Measurements from ENCODE around the gene C3orf18. TPM values are rescaled to one million over a fixed set of nuclear protein-coding genes. Genes with fewer than 3 reads are reported as not detected.

Gene C3orf18
- total RNA-seq, 4 donors from 2014 or later: 12.6 to 27.4 (median 15.4) TPM

DNA sequence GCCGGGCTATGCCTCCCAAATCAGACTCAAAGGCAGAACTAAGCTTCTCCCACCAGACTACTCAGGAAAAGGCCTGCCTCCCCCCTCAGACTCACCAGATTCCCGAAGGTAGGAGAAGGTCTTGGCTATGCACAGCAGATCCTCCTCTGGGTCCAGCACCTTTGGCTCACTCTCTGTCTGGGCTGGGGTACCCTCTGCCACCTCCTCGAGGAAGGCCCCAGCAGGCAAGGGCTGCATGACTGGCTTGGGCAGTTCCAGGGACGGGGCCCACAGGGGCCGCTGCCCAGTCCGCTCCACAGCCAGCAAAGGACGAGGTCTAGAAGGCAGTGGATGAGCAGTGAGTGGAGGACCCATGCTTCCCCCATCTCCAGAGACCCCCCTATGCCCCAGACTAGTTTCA lies 40.7 kb upstream of the C3orf18 start:
- TF ChIP-seq, protein P1, sequence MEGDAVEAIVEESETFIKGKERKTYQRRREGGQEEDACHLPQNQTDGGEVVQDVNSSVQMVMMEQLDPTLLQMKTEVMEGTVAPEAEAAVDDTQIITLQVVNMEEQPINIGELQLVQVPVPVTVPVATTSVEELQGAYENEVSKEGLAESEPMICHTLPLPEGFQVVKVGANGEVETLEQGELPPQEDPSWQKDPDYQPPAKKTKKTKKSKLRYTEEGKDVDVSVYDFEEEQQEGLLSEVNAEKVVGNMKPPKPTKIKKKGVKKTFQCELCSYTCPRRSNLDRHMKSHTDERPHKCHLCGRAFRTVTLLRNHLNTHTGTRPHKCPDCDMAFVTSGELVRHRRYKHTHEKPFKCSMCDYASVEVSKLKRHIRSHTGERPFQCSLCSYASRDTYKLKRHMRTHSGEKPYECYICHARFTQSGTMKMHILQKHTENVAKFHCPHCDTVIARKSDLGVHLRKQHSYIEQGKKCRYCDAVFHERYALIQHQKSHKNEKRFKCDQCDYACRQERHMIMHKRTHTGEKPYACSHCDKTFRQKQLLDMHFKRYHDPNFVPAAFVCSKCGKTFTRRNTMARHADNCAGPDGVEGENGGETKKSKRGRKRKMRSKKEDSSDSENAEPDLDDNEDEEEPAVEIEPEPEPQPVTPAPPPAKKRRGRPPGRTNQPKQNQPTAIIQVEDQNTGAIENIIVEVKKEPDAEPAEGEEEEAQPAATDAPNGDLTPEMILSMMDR (IDR thresholded peaks at IDR 0.05 in 4 of 5, conservative IDR thresholded peaks at IDR 0.05 in 1 of 5): no peak
- TF ChIP-seq POLR2A (IDR thresholded peaks at IDR 0.05): no peak
- in situ Hi-C loops (cut with MboI; ENCODE audit: low sequenced_read_pairs in 4 of 4): loop anchor here in 1 of 4 donors (25.0 kb wide), 1 partner anchor 779 kb away; the partner anchor contains the start of genes MANF and RBM15B
- Histone ChIP-seq H3K4me3 (peak overlapping the region in 2 of 4 donors; percentile 65 to 89), H3K27me3 (no peaks in the 10 kb centered on the region), H3K4me1 (peaks cover 79 to 89% of the 10 kb centered on the region in 2 donors), H3K36me3 (peaks cover 4 to 28% of the 10 kb centered on the region in 2 donors), H3K9me3 (no peaks in the 10 kb centered on the region), H3K27ac (peak overlapping the region; percentile 95 to 99 (median 96))
- ATAC-seq (no peak), DNase-seq (no peak)
- intact Hi-C loops (cut with DNase I; ENCODE audit: low total_unique reads): no loop called here

DNA sequence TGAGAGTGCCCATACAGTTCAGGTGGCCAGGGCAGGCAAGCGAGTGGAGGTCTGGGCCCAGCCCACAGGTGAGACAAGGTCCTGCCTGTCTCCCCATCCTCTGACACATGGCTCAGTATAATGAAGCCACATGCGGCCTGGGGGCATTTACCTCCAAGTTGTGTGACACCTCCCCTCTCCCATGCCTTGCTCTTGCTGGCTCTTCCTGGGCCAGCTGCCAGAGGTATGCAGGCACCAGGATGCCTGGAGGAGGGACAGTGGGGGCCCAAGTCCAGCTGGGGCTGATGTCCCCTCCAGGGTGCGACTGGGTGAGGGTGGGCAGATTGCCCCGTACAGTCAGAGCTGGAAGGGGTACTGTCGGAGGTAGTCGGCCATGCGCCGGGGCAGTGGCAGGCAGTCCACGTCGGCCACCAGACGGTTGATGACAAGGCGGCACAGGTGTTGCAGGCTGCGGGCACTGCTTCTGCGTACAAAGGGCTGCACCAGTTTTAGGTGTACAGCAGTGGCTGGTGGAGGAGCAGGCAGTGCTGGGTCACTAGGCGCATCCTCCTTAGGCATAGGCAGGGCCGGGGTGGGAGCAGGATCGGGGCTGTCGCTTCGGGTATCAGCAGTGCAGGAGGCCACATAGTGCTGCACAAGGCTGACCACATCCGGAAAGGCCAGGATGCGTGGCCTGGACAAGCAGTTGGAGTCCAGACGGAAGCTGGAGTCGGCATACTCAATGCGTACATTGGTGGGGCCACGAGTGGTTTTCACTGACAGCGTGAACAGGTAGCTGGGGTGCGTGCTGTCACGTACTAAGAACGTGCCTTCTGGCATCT lies 39.9 kb upstream of the C3orf18 start:
- intact Hi-C loops (cut with DNase I; ENCODE audit: low total_unique reads): no loop called here
- in situ Hi-C loops (cut with MboI; ENCODE audit: low sequenced_read_pairs in 4 of 4): loop anchor here in 1 of 4 donors (25.0 kb wide), 1 partner anchor 780 kb away; the partner anchor contains the start of genes MANF and RBM15B
- TF ChIP-seq, protein P1 (IDR thresholded peaks at IDR 0.05 in 4 of 5, conservative IDR thresholded peaks at IDR 0.05 in 1 of 5): no peak
- peak; percentile 24 to 39 for TF ChIP-seq POLR2A (IDR thresholded peaks at IDR 0.05)
- no peak for ATAC-seq
- Histone ChIP-seq H3K27me3 (no peaks in the 10 kb centered on the region), H3K4me3 (peak overlapping the region in 2 of 4 donors; percentile 65 to 89), H3K4me1 (peaks cover 81 to 89% of the 10 kb centered on the region in 2 donors), H3K9me3 (no peaks in the 10 kb centered on the region), H3K36me3 (peaks cover 4 to 28% of the 10 kb centered on the region in 2 donors), H3K27ac (peak overlapping the region; percentile 95 to 99 (median 96))
- no peak for DNase-seq

DNA sequence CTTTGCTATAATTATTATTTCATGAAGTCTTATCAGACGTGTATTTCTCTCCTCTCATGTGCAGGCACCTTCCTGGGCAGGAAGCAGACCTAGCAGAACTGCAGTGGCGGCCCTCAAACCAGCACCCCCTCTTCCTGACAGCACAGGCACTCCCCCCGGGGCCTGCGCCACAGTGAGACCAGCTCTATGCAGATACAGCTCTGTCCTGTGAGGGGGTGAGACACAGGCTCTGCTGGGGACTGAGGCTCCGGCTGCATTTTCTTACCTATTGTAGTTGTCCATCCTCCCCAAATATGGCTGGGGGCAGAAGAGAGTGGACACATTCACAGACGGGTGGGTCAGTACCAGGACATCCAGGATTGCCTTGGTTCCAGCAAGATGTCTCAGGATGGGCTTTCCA lies 39.0 kb upstream of the C3orf18 start:
- Histone ChIP-seq H3K4me3 (peak overlapping the region in 2 of 4 donors; percentile 65 to 89), H3K9me3 (no peaks in the 10 kb centered on the region), H3K27ac (peak overlapping the region; percentile 95 to 99 (median 96)), H3K4me1 (peaks cover 86 to 96% of the 10 kb centered on the region in 2 donors), H3K27me3 (no peaks in the 10 kb centered on the region), H3K36me3 (peaks cover 4 to 28% of the 10 kb centered on the region in 2 donors)
- intact Hi-C loops (cut with DNase I; ENCODE audit: low total_unique reads): no loop called here
- ATAC-seq (no peak), DNase-seq (no peak)
- in situ Hi-C loops (cut with MboI; ENCODE audit: low sequenced_read_pairs in 4 of 4): loop anchor here in 1 of 4 donors (25.0 kb wide), 1 partner anchor 781 kb away; the partner anchor contains the start of genes MANF and RBM15B
- TF ChIP-seq, protein P1 (IDR thresholded peaks at IDR 0.05 in 4 of 5, conservative IDR thresholded peaks at IDR 0.05 in 1 of 5): no peak
- no peak for TF ChIP-seq POLR2A (IDR thresholded peaks at IDR 0.05)

DNA sequence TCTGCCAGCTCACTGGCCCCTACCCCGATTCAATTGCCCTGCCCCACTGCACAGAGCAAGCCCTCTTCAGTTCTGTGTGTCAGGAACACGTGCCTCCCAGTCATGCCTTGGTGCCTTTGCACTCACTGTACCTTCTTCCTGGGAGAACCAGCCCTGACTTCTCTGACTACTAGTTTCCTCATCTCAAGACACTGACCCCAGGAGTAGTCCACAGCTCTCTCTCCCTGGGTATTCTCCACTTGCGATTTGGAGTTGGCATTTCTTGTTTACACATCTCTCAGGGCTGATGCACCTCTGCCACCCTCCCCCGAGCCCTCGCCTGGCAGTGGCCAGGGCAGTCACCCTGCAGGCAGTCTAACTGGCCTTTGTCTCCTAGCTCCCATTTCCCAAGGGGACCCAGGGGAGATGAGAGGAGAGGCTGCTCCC lies 38.4 kb upstream of the C3orf18 start:
- peak; percentile 38 to 61 for ATAC-seq
- DNase-seq: peak; percentile 79 to 82
- in situ Hi-C loops (cut with MboI; ENCODE audit: low sequenced_read_pairs in 4 of 4) (loop anchor here in 1 of 4 donors (25.0 kb wide), 1 partner anchor 781 kb away; the partner anchor contains the start of genes MANF and RBM15B), intact Hi-C loops (cut with DNase I; ENCODE audit: low total_unique reads) (loop anchor here (2.0 kb wide), 1 partner anchor 19 kb away; no protein-coding TSS in a partner anchor)
- Histone ChIP-seq H3K36me3 (peaks cover 4 to 28% of the 10 kb centered on the region in 2 donors), H3K4me1 (peaks cover 92 to 99% of the 10 kb centered on the region in 2 donors), H3K27ac (peak overlapping the region; percentile 95 to 99 (median 96)), H3K9me3 (no peaks in the 10 kb centered on the region), H3K27me3 (no peaks in the 10 kb centered on the region), H3K4me3 (peak overlapping the region in 2 of 4 donors; percentile 65 to 89)
- TF ChIP-seq, protein P1 (IDR thresholded peaks at IDR 0.05 in 4 of 5, conservative IDR thresholded peaks at IDR 0.05 in 1 of 5): no peak
- TF ChIP-seq POLR2A (IDR thresholded peaks at IDR 0.05): peak; percentile 69 to 74
